ENCODE results near the gene MOGAT1. TPM values are rescaled to one million over a fixed set of nuclear protein-coding genes. Genes with fewer than 3 reads are reported as not detected.

MOGAT1 gene
- total and polyA plus RNA-seq, 2 of the 13 experiments (the other 11 are each of a cell fraction or from before 2014, with no cell fraction given), result 0.98 to 4.3 TPM

DNA sequence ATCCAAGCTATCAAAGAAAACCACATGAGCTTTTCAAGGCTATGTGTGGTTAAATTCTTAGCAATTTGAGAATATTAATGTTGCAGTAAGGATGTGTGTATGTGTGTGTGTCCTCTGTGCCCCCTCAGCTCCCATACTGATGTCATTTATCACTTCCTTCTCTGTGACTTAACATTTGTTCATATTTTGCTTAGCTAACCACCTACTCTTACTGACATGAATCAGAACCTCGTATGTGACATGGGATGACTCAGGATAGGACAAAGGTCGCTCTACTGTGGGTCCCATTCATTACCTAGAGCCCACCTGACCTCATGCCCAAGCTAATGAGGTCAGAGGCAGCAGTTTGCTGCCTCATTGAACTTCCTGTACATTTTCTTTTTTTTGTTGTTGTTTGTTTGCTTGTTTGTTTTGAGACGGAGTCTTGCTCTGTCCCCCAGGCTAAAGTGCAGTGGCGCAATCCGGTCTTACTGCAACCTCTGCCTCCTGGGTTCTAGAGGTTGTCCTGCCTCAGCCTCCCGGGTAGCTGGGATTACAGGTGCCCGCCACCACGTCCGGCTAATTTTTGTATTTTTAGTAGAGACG is 36.3 kb downstream of the MOGAT1 start (continued):
- TF ChIP-seq, protein P1, sequence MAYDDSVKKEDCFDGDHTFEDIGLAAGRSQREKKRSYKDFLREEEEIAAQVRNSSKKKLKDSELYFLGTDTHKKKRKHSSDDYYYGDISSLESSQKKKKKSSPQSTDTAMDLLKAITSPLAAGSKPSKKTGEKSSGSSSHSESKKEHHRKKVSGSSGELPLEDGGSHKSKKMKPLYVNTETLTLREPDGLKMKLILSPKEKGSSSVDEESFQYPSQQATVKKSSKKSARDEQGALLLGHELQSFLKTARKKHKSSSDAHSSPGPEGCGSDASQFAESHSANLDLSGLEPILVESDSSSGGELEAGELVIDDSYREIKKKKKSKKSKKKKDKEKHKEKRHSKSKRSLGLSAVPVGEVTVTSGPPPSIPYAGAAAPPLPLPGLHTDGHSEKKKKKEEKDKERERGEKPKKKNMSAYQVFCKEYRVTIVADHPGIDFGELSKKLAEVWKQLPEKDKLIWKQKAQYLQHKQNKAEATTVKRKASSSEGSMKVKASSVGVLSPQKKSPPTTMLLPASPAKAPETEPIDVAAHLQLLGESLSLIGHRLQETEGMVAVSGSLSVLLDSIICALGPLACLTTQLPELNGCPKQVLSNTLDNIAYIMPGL (CRISPR knock-in tag; IDR thresholded peaks at IDR 0.05; ENCODE audit: borderline replicate concordance in 1 of 2, low read depth in 1 of 2), result no peak
- TF ChIP-seq BRD4 (CRISPR knock-in tag; IDR thresholded peaks at IDR 0.05) (no peak), IKZF4 (CRISPR knock-in tag; IDR thresholded peaks at IDR 0.05; ENCODE audit: borderline replicate concordance, low read depth, not compliant biosample characterization) (no peak), ZNF230 (CRISPR knock-in tag; IDR thresholded peaks at IDR 0.05) (0 out of 2 replicates have a peak, but pooled peaks have one; percentile 29), ZSCAN9 (CRISPR knock-in tag; IDR thresholded peaks at IDR 0.05; ENCODE audit: borderline replicate concordance) (no peak), SUZ12 (IDR thresholded peaks at IDR 0.05; ENCODE audit: low read depth, low read length) (no peak), CREM (IDR thresholded peaks at IDR 0.05) (peak; percentile 86), CREM (CRISPR knock-in tag; IDR thresholded peaks at IDR 0.05) (no peak), ZNF224 (CRISPR knock-in tag; IDR thresholded peaks at IDR 0.05) (no peak), ZNF556 (CRISPR knock-in tag; IDR thresholded peaks at IDR 0.05; ENCODE audit: borderline replicate concordance) (peak; percentile 23; the same call in 1 of the 2 replicates), TBX2 (CRISPR knock-in tag; IDR thresholded peaks at IDR 0.05; ENCODE audit: borderline replicate concordance) (peak; percentile 66), YEATS2 (CRISPR knock-in tag; IDR thresholded peaks at IDR 0.05; ENCODE audit: borderline replicate concordance) (0 out of 2 replicates have a peak, but pooled peaks have one; percentile 44), FOXC1 (CRISPR knock-in tag; IDR thresholded peaks at IDR 0.05; ENCODE audit: borderline replicate concordance) (0 out of 2 replicates have a peak, but pooled peaks have one; percentile 49), BORCS8-MEF2B (CRISPR knock-in tag; IDR thresholded peaks at IDR 0.05) (peak; percentile 47; the same call in 1 of the 2 replicates), FOXA1 (IDR thresholded peaks at IDR 0.05) (no peak), FOXA1 (CRISPR knock-in tag; IDR thresholded peaks at IDR 0.05) (peak; percentile 7; the same call in 1 of the 2 replicates), ZNF614 (CRISPR knock-in tag; IDR thresholded peaks at IDR 0.05; ENCODE audit: borderline replicate concordance) (0 out of 2 replicates have a peak, but pooled peaks have one; percentile 24), MAFF (IDR thresholded peaks at IDR 0.05; ENCODE audit: low read depth, low read length) (peak; percentile 63; the same call in 1 of the 2 replicates), ZNF883 (CRISPR knock-in tag; IDR thresholded peaks at IDR 0.05; ENCODE audit: not compliant biosample characterization) (no peak), NR2C2 (CRISPR knock-in tag; IDR thresholded peaks at IDR 0.05; ENCODE audit: borderline replicate concordance) (0 out of 2 replicates have a peak, but pooled peaks have one; percentile 64), SYNCRIP (IDR thresholded peaks at IDR 0.05; ENCODE audit: insufficient read depth, low read depth, low read length) (no peak), KLF13 (CRISPR knock-in tag; IDR thresholded peaks at IDR 0.05) (no peak), ZMYM3 (CRISPR knock-in tag; IDR thresholded peaks at IDR 0.05) (peak; percentile 95), SAP130 (CRISPR knock-in tag; IDR thresholded peaks at IDR 0.05; ENCODE audit: low read depth) (peak; percentile 66; the same call in 1 of the 2 replicates), RAD51 (IDR thresholded peaks at IDR 0.05; ENCODE audit: borderline replicate concordance) (0 out of 2 replicates have a peak, but pooled peaks have one; percentile 9), TGIF2 (CRISPR knock-in tag; IDR thresholded peaks at IDR 0.05) (0 out of 2 replicates have a peak, but pooled peaks have one; percentile 26)
- TF ChIP-seq, protein P2, sequence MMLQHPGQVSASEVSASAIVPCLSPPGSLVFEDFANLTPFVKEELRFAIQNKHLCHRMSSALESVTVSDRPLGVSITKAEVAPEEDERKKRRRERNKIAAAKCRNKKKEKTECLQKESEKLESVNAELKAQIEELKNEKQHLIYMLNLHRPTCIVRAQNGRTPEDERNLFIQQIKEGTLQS (CRISPR knock-in tag; IDR thresholded peaks at IDR 0.05), result 0 out of 2 replicates have a peak, but pooled peaks have one; percentile 30
- TF ChIP-seq, protein P3, sequence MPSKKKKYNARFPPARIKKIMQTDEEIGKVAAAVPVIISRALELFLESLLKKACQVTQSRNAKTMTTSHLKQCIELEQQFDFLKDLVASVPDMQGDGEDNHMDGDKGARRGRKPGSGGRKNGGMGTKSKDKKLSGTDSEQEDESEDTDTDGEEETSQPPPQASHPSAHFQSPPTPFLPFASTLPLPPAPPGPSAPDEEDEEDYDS (CRISPR knock-in tag; IDR thresholded peaks at IDR 0.05), result no peak
- TF ChIP-seq, protein P4, sequence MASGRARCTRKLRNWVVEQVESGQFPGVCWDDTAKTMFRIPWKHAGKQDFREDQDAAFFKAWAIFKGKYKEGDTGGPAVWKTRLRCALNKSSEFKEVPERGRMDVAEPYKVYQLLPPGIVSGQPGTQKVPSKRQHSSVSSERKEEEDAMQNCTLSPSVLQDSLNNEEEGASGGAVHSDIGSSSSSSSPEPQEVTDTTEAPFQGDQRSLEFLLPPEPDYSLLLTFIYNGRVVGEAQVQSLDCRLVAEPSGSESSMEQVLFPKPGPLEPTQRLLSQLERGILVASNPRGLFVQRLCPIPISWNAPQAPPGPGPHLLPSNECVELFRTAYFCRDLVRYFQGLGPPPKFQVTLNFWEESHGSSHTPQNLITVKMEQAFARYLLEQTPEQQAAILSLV (CRISPR knock-in tag; IDR thresholded peaks at IDR 0.05; ENCODE audit: borderline replicate concordance), result 0 out of 2 replicates have a peak, but pooled peaks have one; percentile 43

Measured in HepG2 (cell line).